Right lobe of liver (tissue), 4 donors: ENCODE results near the gene REPIN1.

Experiments
- POLR2A ChIP-seq: fragments of 450-650 bp; IDR thresholded peaks from one replicate; pipeline ENCODE4 v1.6.1; 2017; ENCODE audit warnings: antibody characterized with exemption, mild to moderate bottlenecking
- TF ChIP-seq, protein P1 (sequence below), 4 donors: fragments of 200-600 bp in 3 of 4; fragments of 450-650 bp in 1 of 4; IDR thresholded peaks; one replicate each; pipeline versions ENCODE4 v1.5.1 to v1.8.0; 2016 to 2022; ENCODE audit warnings: antibody characterized with exemption in 4 of 4, mild to moderate bottlenecking in 2 of 4
- donor health status: DM: no; HTN: no; CAD: no.
- donor health status: DM: no; HTN: no; CAD: no.
- donor health status: DM: no; HTN: yes; CAD: no.

DNA sequence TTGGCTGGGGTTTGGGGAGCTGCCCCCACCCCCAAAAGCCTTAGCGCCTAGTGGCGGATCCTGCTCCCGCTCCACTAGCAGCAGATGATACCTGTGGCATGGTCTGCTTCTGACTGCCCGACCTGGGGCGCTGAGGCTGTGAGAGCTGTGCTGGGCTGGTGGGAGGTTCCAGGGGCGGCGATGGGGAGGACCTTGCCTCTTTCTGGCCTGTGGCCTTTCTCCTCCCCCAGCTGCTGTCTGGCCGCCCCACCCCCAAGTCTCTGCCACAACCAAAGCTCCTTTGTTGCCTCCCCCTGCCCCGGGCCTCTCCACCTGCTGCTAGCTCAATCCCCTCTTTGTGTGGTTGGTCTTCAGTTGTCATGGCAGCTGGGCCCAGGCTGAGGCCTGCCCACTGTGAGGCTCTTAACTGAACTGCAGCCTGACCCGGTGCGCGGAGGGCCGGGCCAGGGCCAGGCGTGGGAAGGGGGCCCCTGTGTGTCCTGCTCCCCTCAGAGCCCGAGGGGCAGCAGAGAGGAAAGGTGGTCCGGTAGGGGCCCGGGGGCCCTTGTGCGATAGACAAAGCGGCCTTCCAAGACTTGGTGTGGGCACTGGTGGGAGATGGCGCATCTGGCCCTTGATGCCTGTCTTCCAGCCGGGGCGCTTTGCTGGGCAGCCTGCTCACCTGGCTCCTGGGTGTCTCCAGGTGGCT, 15.2 kb downstream of the REPIN1 start:
- TF ChIP-seq, protein P1, sequence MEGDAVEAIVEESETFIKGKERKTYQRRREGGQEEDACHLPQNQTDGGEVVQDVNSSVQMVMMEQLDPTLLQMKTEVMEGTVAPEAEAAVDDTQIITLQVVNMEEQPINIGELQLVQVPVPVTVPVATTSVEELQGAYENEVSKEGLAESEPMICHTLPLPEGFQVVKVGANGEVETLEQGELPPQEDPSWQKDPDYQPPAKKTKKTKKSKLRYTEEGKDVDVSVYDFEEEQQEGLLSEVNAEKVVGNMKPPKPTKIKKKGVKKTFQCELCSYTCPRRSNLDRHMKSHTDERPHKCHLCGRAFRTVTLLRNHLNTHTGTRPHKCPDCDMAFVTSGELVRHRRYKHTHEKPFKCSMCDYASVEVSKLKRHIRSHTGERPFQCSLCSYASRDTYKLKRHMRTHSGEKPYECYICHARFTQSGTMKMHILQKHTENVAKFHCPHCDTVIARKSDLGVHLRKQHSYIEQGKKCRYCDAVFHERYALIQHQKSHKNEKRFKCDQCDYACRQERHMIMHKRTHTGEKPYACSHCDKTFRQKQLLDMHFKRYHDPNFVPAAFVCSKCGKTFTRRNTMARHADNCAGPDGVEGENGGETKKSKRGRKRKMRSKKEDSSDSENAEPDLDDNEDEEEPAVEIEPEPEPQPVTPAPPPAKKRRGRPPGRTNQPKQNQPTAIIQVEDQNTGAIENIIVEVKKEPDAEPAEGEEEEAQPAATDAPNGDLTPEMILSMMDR (IDR thresholded peaks at IDR 0.05) = no peak
- no peak for TF ChIP-seq POLR2A
